IPS-11a (cell line): ENCODE measurements around the gene MB21D2.
A peak's percentile ranks its signal among the peaks of the same experiment; 100 is the strongest.

ENCODE experiments used
- H3K4me3 ChIP-seq: one replicate; pipeline ENCODE4 v1.5.1; 2013; ENCODE audit warnings: low read depth, low read length, control low read depth

Gene MB21D2

GRCh38 chr3:192923731-192924130 lies 6.1 kb upstream of the MB21D2 start:
- H3K4me3 ChIP-seq = no peak overlapping the region

GRCh38 chr3:192921793-192922192 lies 4.1 kb upstream of the MB21D2 start:
- H3K4me3 ChIP-seq = no peak overlapping the region

GRCh38 chr3:192920411-192920810 lies 2.8 kb upstream of the MB21D2 start:
- no peak overlapping the region for H3K4me3 ChIP-seq

- H3K4me3 ChIP-seq = no peak overlapping the region
These were observed 2.2 kb upstream of the MB21D2 start for GRCh38 chr3:192919901-192920300.

GRCh38 chr3:192918275-192918588 lies 576 bp upstream of the MB21D2 start:
- peak overlapping the region; percentile 68 for H3K4me3 ChIP-seq

- peak overlapping the region; percentile 94 for H3K4me3 ChIP-seq
These were observed 640 bp downstream of the MB21D2 start for GRCh38 chr3:192917028-192917403.

GRCh38 chr3:192916371-192917027 lies 1.2 kb downstream of the MB21D2 start:
- H3K4me3 ChIP-seq = peak overlapping the region; percentile 94

- no peak overlapping the region for H3K4me3 ChIP-seq
These were observed 1.9 kb downstream of the MB21D2 start for GRCh38 chr3:192915722-192916121.

- no peak overlapping the region for H3K4me3 ChIP-seq
These were observed 2.4 kb downstream of the MB21D2 start for GRCh38 chr3:192915304-192915703.

- H3K4me3 ChIP-seq = no peak overlapping the region
These were observed 2.8 kb downstream of the MB21D2 start for GRCh38 chr3:192914848-192915247.

GRCh38 chr3:192913540-192913939 lies 4.1 kb downstream of the MB21D2 start:
- no peak overlapping the region for H3K4me3 ChIP-seq

GRCh38 chr3:192911293-192911692 lies 6.4 kb downstream of the MB21D2 start:
- no peak overlapping the region for H3K4me3 ChIP-seq

GRCh38 chr3:192907784-192908183 lies 9.9 kb downstream of the MB21D2 start:
- H3K4me3 ChIP-seq = no peak overlapping the region

- no peak overlapping the region for H3K4me3 ChIP-seq
These were observed 10.7 kb downstream of the MB21D2 start for GRCh38 chr3:192906940-192907339.

GRCh38 chr3:192905980-192906678 lies 11.5 kb downstream of the MB21D2 start:
- H3K4me3 ChIP-seq = no peak overlapping the region

GRCh38 chr3:192904632-192905289 lies 12.9 kb downstream of the MB21D2 start:
- no peak overlapping the region for H3K4me3 ChIP-seq

GRCh38 chr3:192902549-192902948 lies 15.1 kb downstream of the MB21D2 start:
- no peak overlapping the region for H3K4me3 ChIP-seq

- H3K4me3 ChIP-seq = no peak overlapping the region
These were observed 16.2 kb downstream of the MB21D2 start for GRCh38 chr3:192901435-192901834.

GRCh38 chr3:192899540-192899982 lies 18.1 kb downstream of the MB21D2 start:
- no peak overlapping the region for H3K4me3 ChIP-seq

- H3K4me3 ChIP-seq = no peak overlapping the region
These were observed 20.7 kb downstream of the MB21D2 start for GRCh38 chr3:192897005-192897404.

- H3K4me3 ChIP-seq = no peak overlapping the region
These were observed 21.4 kb downstream of the MB21D2 start for GRCh38 chr3:192896208-192896607.

- H3K4me3 ChIP-seq = no peak overlapping the region
These were observed 23.0 kb downstream of the MB21D2 start for GRCh38 chr3:192894676-192895075.
